GM19452 (cell line): ENCODE data around the gene RADIL.
"Not testable (repeated sequence)": the region's sequence is repeated elsewhere in the genome, so short reads cannot be mapped to it uniquely, and the experiment has no call there.

ENCODE experiments used
- ATAC-seq: cut with Tn5 transposase; IDR thresholded peaks from one replicate; pipeline ENCODE4 v1.9.1; 2021; ENCODE audit not compliant: unreplicated experiment

RADIL gene

GRCh38 chr7:4797858-4798705 is 85.4 kb downstream of the RADIL start:
- ATAC-seq, result peak; percentile 62

GRCh38 chr7:4796453-4796852 is 87.1 kb downstream of the RADIL start:
- no peak for ATAC-seq

- ATAC-seq, result no peak
Measured at GRCh38 chr7:4794591-4795350, 88.7 kb downstream of the RADIL start.

- not testable (repeated sequence) for ATAC-seq
Measured at GRCh38 chr7:4794171-4794570, 89.3 kb downstream of the RADIL start.

- not testable (repeated sequence) for ATAC-seq
Measured at GRCh38 chr7:4793385-4793993, 90.0 kb downstream of the RADIL start.

- no peak for ATAC-seq
Measured at GRCh38 chr7:4792537-4793126, 90.9 kb downstream of the RADIL start.

GRCh38 chr7:4791738-4792536 is 91.6 kb downstream of the RADIL start:
- no peak for ATAC-seq

GRCh38 chr7:4791101-4791737 is 92.3 kb downstream of the RADIL start:
- ATAC-seq, result no peak

GRCh38 chr7:4790516-4790991 is 93.0 kb downstream of the RADIL start:
- no peak for ATAC-seq

GRCh38 chr7:4790078-4790465 is 93.4 kb downstream of the RADIL start:
- ATAC-seq, result no peak

- no peak for ATAC-seq
Measured at GRCh38 chr7:4789194-4790077, 94.1 kb downstream of the RADIL start.

- ATAC-seq, result no peak
Measured at GRCh38 chr7:4788627-4789189, 94.8 kb downstream of the RADIL start.

- ATAC-seq, result no peak
Measured at GRCh38 chr7:4787947-4788626, 95.4 kb downstream of the RADIL start.

- no peak for ATAC-seq
Measured at GRCh38 chr7:4787541-4787940, 96.0 kb downstream of the RADIL start.

GRCh38 chr7:4786015-4786414 is 97.5 kb downstream of the RADIL start:
- no peak for ATAC-seq

- ATAC-seq, result no peak
Measured at GRCh38 chr7:4785371-4785770, 98.1 kb downstream of the RADIL start.

GRCh38 chr7:4784799-4785198 is 98.7 kb downstream of the RADIL start:
- ATAC-seq, result no peak

- no peak for ATAC-seq
Measured at GRCh38 chr7:4783762-4784351, 99.7 kb downstream of the RADIL start.
